Activated naive CD8-positive, alpha-beta T cell treated with anti-CD3 and anti-CD28 coated beads, Interleukin-2, amount 10 ng/mL, durations not matched to agents 7 days and 5 days (primary cell): ENCODE data around the gene MYL2. TPM values are rescaled to one million over a fixed set of nuclear protein-coding genes. Genes with fewer than 3 reads are reported as not detected.

ENCODE experiments used
- ATAC-seq: fragments of 150-1000 bp; cut with Tn5 transposase; one replicate; pipeline ENCODE4 v1.10.0; 2021; ENCODE audit warnings: low read depth, moderate library complexity
- POLR2A ChIA-PET: fragments of 350-600 bp; sonication (Branson Sonifier 250); formaldehyde crosslinking; loops from one replicate; lab custom pipeline; 2021; ENCODE audit warnings: antibody characterized with exemption; lab: Charles Lee
- DNase-seq: peaks from one replicate; pipeline ENCODE4 v3.0.0; 2021
- H3K27ac Mint-ChIP-seq: one replicate; pipeline ENCODE4 v1.8.0; 2022; ENCODE audit warnings: mild to moderate bottlenecking, mixed read lengths
- H3K27me3 Mint-ChIP-seq: one replicate; pipeline ENCODE4 v1.8.0; 2022; ENCODE audit warnings: mild to moderate bottlenecking, moderate library complexity, mixed read lengths
- H3K36me3 Mint-ChIP-seq: one replicate; pipeline ENCODE4 v1.8.0; 2021; ENCODE audit warnings: mild to moderate bottlenecking, mixed read lengths
- H3K4me1 Mint-ChIP-seq: one replicate; pipeline ENCODE4 v1.8.0; 2021; ENCODE audit warnings: mixed read lengths
- H3K4me3 Mint-ChIP-seq: one replicate; pipeline ENCODE4 v1.8.0; 2022; ENCODE audit warnings: mild to moderate bottlenecking, moderate library complexity, mixed read lengths
- H3K9me3 Mint-ChIP-seq: one replicate; pipeline ENCODE4 v1.8.0; 2021; ENCODE audit warnings: mixed read lengths
- total RNA-seq, 2 experiments: library from RNA; stranded (reverse); gene quantifications; one replicate each; pipeline ENCODE4 v1.2.3, GENCODE V29; 2021

MYL2 gene
- total RNA-seq, 2 experiments from 2014 or later = not detected

DNA sequence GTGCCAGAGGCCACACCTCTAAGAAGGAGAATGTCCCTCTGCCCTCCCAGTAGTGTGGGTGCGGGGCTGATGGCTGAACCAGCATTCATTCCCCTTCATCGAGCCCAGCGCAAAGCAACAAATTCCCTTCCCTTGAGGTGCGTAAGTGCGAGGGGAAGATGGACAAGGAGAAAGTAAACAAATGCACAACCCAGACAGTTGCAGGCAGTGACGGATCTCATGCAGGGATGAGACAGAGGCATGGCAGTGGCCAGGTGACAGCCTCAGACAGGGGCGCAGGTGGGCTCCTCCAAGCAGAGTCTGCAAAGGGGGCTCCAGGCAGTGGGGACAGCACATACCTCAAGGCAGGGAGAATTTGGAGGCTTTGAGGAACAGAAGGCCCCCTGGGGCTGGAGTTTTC lies 2.3 kb upstream of the MYL2 start:
- DNase-seq (no peak), ATAC-seq (no peak)
- Mint-ChIP-seq H3K4me3 (no peak overlapping the region), H3K9me3 (no peaks in the 10 kb centered on the region), H3K27ac (no peak overlapping the region), H3K27me3 (peaks cover 20% of the 10 kb centered on the region), H3K36me3 (no peaks in the 10 kb centered on the region), H3K4me1 (no peaks in the 10 kb centered on the region)
- POLR2A ChIA-PET = no interaction called here

DNA sequence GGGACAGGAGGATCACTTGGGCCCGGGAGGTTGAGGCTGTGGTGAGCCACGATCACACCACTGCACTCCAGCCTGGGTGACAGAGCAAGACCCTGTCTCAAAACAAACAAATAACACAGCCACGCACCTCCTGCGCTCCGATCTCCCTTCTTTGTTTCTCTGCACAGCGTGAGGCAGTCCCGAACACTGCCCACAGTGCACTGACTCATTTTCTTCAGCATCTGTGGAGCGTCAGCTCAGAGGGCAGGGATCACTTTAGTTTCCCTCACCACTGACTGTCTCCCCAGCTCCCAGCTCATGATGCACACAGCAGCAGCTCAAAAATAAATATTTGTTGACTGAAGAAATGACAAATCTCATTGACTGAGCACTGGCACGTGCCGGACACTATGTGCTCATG lies 883 bp upstream of the MYL2 start:
- Mint-ChIP-seq H3K4me1 (peaks cover 1% of the 10 kb centered on the region), H3K9me3 (no peaks in the 10 kb centered on the region), H3K4me3 (no peak overlapping the region), H3K27ac (no peak overlapping the region), H3K27me3 (peaks cover 17% of the 10 kb centered on the region), H3K36me3 (no peaks in the 10 kb centered on the region)
- ATAC-seq (no peak), DNase-seq (no peak)
- POLR2A ChIA-PET = no interaction called here

DNA sequence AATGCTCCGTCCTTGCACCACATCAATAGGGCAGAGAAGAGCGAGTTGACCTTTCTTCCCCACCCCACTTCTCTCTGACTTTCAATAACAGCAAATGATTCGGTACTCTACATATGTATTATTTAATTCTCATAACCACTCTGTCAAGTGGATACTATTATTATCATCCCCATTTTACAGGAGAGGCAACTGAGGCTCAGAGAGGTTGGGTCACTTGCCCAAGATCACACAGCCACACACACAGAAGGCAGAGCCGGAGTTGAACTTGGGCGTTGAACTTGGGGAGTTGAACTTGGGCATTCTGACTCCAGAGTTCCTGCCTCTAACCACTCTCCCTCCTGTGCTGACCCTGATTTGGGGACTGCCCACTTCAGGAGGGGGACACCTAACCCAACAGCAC lies 659 bp downstream of the MYL2 start:
- Mint-ChIP-seq H3K9me3 (no peaks in the 10 kb centered on the region), H3K4me3 (no peak overlapping the region), H3K4me1 (peaks cover 1% of the 10 kb centered on the region), H3K27ac (no peak overlapping the region), H3K27me3 (peaks cover 11% of the 10 kb centered on the region), H3K36me3 (no peaks in the 10 kb centered on the region)
- POLR2A ChIA-PET = interaction anchor here (0.6 kb wide), 1 partner anchor 607 kb away, joined by 3 read pairs; no protein-coding TSS in a partner anchor
- ATAC-seq = no peak
- DNase-seq = no peak

DNA sequence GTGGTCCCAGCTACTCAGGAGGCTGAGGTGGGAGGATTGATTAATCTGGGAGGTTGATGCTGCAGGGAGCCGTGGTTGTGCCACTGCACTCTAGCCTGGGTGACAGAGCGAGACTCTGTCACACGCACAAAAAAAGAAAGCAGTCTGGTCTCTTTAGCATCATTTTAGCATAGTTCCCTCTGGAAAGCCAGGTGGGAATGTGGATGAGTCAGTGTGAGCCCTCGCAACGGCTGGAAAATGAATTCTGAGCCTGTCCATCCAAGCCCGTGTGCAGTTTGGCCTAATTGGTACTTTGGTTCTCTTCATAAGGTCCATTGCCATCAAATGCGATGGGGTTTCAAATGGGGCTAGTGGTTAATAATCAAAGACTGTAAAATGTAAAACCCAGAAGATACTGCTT lies 2.4 kb downstream of the MYL2 start:
- Mint-ChIP-seq H3K4me3 (no peak overlapping the region), H3K4me1 (peaks cover 1% of the 10 kb centered on the region), H3K27ac (no peak overlapping the region), H3K36me3 (no peaks in the 10 kb centered on the region), H3K9me3 (no peaks in the 10 kb centered on the region), H3K27me3 (peaks cover 11% of the 10 kb centered on the region)
- POLR2A ChIA-PET = no interaction called here
- ATAC-seq = no peak
- no peak for DNase-seq

DNA sequence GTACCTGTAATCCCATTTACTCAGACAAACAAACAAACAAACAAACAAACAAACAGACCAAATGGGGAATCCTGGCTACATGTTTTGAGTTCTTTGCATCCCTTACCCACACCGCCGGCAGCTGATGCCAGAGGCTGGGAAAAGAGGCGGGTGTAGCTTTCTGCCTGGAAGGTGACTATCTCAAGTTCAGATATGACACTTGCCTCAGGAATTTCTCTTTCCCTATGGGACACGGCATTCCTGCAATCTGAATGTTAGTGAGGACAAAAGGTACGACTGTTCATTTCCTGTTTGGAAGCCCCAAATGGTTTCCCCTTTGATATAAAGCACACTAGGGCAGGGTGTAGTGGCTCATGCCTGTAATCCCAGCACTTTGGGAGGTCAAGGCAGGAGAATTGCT lies 2.9 kb downstream of the MYL2 start:
- DNase-seq (no peak), ATAC-seq (no peak)
- peaks cover 11% of the 10 kb centered on the region for H3K27me3 Mint-ChIP-seq
- no peaks in the 10 kb centered on the region for H3K9me3 Mint-ChIP-seq
- H3K36me3 Mint-ChIP-seq = no peaks in the 10 kb centered on the region
- POLR2A ChIA-PET = no interaction called here
- H3K4me3 Mint-ChIP-seq = no peak overlapping the region
- H3K4me1 Mint-ChIP-seq = peaks cover 1% of the 10 kb centered on the region
- no peak overlapping the region for H3K27ac Mint-ChIP-seq

DNA sequence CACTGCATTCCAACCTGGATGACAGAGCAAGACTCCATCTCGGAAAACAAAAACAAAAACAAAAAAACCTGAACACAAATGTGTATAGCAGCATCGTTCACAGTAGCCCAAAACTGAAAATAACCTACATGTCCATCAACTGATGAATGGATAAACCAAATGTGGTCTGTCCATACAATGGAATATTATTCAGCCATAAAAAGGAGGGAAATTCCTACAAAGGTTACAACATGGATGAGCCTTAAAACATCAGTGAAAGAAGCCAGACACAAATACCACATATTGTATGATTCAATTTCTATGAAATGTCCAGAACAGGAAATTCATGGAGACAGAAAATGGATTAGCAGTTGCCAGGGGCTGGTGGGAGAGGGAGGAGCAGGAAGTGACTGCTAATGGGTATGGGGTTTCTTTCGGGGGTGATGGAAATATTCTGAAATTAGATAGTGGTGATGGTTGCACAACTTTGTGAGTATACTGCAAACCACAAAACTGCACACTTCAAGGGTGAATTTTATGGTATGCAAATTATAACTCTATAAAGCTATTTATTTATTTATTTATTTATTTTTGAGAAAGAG lies 4.0 kb downstream of the MYL2 start:
- no peak overlapping the region for H3K27ac Mint-ChIP-seq
- H3K27me3 Mint-ChIP-seq = peaks cover 11% of the 10 kb centered on the region
- POLR2A ChIA-PET = no interaction called here
- H3K4me1 Mint-ChIP-seq = peaks cover 1% of the 10 kb centered on the region
- ATAC-seq = no peak
- H3K36me3 Mint-ChIP-seq = no peaks in the 10 kb centered on the region
- H3K4me3 Mint-ChIP-seq = no peak overlapping the region
- no peak for DNase-seq
- no peaks in the 10 kb centered on the region for H3K9me3 Mint-ChIP-seq

DNA sequence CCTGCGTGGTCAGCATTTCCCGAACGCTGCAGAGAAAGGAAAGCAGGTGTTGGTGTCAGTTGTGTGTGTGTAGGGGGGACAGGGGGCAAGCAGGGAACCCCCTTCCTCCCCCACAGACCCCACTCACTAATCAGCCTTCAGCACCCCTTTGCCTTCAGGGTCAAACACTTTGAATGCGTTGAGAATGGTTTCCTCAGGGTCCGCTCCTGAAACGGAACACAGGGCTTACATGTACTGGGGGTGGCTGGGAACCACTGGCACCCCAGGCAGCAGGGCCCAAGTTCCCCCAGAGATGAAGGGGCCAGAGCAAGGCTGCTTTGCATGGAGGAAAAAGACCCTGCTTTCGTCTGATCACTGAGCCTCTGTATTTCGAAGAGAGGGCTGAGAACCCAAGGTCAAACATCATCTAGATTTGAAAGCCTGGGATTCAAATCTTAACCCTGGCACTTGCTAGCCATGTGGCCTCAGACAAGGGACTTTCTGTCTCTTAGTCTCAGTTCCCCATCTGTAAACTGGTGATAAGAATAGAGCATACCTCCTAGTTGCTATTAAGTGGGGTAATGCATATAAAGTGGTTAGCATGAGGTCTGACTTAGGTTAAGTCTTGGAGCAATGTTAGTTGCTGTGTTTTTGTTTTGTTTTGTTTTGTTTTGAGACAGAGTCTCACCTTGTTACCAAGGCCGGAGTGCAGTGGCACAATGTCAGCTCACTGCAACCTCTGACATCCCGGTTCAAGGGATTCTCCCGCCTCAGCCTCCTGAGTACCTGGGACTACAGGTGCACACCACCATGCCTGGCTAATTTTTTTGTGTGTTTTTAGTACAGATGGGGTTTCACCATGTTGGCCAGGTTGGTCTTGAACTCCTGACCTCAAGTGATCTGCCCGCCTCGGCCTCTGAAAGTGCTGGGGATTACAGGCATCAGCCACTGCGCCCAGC lies 7.0 kb downstream of the MYL2 start:
- Mint-ChIP-seq H3K36me3 (no peaks in the 10 kb centered on the region), H3K27me3 (peaks cover 3% of the 10 kb centered on the region), H3K4me3 (no peak overlapping the region), H3K27ac (no peak overlapping the region), H3K9me3 (no peaks in the 10 kb centered on the region), H3K4me1 (peaks cover 1% of the 10 kb centered on the region)
- POLR2A ChIA-PET = no interaction called here
- DNase-seq = no peak
- no peak for ATAC-seq

DNA sequence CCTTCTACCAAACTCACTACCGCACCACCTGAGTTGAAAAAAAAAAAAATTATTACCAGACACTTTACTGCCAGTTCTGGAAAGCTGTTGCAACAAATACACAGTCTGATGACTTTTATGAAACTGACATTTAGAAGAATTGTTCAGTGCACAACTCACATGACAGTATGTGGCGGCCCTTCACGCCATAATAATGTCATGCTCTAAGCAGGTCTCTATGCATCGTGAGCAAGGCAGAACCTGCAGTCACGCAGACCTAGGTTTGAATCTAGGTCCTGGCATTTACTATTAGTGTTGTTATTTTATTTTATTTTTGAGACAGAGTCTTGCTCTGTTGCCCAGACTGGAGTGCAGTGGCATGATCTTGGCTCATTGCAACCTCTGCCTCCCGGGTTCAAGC lies 8.1 kb downstream of the MYL2 start:
- Mint-ChIP-seq H3K4me1 (peaks cover 1% of the 10 kb centered on the region), H3K4me3 (no peak overlapping the region), H3K27ac (no peak overlapping the region), H3K27me3 (no peaks in the 10 kb centered on the region), H3K36me3 (no peaks in the 10 kb centered on the region), H3K9me3 (no peaks in the 10 kb centered on the region)
- ATAC-seq (no peak), DNase-seq (no peak)
- POLR2A ChIA-PET = no interaction called here

DNA sequence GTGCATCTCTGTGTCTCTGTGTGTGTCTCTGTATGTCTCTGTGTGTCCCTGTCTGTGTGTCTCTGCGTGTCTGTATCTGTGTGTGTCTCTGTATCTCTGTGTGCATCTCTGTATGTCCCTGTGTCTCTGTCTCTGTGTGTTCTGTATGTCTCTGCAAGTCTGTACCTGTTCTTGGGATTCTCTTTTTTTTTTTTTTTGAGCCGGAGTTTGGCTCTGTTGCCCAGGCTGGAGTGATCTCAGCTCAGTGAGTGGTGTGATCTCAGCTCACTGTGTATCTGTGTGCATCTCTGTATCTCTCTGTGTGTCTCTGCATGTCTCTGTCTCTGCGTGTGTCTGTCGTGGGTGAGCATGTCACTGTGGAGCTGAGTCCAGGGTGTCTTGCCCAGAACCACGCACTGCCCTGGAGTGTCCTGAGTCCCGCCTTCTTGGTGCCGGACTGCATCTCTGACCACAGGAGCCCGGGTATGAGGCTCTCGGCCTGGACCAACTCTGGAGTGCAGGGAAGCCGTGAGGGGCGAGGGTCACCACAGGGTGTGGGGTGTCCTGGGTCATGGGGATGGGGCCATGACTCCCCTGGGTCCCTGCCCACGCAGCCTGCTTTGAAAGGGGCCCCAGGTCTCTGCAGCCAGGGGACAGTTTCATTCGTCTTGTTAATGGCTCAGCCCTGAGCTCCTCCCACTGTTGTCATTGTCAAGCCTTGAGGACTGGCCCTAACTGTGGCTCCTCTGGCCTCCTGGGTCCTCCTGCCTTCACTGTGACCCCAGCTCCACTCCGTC lies 11.8 kb downstream of the MYL2 start:
- H3K4me3 Mint-ChIP-seq = no peak overlapping the region
- no peaks in the 10 kb centered on the region for H3K36me3 Mint-ChIP-seq
- ATAC-seq (no peak), DNase-seq (no peak)
- no peak overlapping the region for H3K27ac Mint-ChIP-seq
- no peaks in the 10 kb centered on the region for H3K27me3 Mint-ChIP-seq
- peaks cover 3% of the 10 kb centered on the region for H3K4me1 Mint-ChIP-seq
- POLR2A ChIA-PET = interaction anchor here (0.7 kb wide), 1 partner anchor 41 kb away, joined by 3 read pairs; no protein-coding TSS in a partner anchor
- no peaks in the 10 kb centered on the region for H3K9me3 Mint-ChIP-seq

DNA sequence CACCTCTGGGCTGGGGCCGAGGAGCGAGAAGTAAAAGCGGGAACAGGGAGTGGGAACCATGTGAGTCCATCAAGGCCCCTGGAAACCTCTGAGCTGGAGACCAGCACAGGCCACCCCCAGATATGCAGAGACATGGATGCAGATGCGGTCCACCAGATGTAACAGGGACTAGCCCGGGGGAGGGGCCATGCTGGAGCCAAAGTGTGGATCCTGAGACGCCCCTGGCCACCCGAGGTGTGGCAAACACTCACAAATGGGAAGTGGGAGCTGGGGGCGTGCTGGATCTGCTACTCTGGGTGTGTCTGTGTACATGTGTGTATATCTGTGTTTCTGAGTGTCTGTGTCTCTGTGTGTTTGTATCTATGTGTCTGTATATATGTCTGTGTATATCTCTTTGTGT lies 12.8 kb downstream of the MYL2 start:
- no peak for ATAC-seq
- Mint-ChIP-seq H3K27me3 (no peaks in the 10 kb centered on the region), H3K27ac (no peak overlapping the region), H3K4me3 (no peak overlapping the region), H3K36me3 (no peaks in the 10 kb centered on the region), H3K4me1 (peaks cover 3% of the 10 kb centered on the region), H3K9me3 (no peaks in the 10 kb centered on the region)
- DNase-seq = no peak
- POLR2A ChIA-PET = no interaction called here

DNA sequence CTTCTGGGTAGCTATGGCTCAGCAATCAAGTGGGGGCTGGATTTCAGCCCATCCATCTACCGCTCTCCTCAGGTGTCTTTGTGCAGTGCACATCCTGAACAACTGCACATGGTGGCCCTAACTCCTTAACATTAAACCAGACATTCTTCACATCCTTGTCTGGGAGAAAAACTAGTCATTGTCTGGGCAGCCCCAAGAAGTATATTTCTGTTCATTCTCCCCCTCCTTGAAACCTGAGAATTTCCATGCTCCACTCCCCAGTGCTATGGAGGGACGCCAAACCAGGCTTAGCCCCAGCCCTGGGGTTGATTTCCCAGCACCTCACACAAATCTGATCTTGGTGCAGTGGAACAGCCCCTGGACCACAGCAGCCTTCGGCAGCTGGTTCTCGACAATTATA lies 13.4 kb downstream of the MYL2 start:
- Mint-ChIP-seq H3K9me3 (no peaks in the 10 kb centered on the region), H3K36me3 (no peaks in the 10 kb centered on the region), H3K4me3 (no peak overlapping the region), H3K27ac (no peak overlapping the region), H3K4me1 (peaks cover 3% of the 10 kb centered on the region), H3K27me3 (no peaks in the 10 kb centered on the region)
- POLR2A ChIA-PET = no interaction called here
- DNase-seq (no peak), ATAC-seq (no peak)

DNA sequence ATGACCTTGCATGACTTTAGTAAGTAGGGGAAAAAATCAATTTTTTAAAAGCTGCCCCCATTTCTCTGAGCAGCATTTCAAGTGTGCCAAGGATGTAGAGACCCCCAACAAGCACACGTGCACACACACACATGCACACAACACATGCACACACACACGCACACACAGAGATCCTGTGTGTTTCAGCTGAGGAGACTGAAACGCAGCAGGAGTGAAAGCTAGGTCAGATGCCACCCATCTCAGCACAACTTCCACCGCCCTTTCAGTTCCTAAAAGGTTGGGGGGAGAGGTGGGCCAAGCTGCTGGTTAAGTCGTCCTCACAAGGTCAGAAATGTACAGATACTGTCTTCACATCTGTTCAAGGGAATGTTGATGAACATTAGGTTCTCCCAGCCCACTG lies 13.9 kb downstream of the MYL2 start:
- peaks cover 3% of the 10 kb centered on the region for H3K27me3 Mint-ChIP-seq
- H3K36me3 Mint-ChIP-seq = no peaks in the 10 kb centered on the region
- H3K27ac Mint-ChIP-seq = no peak overlapping the region
- no peaks in the 10 kb centered on the region for H3K9me3 Mint-ChIP-seq
- POLR2A ChIA-PET = no interaction called here
- no peak overlapping the region for H3K4me3 Mint-ChIP-seq
- H3K4me1 Mint-ChIP-seq = peaks cover 3% of the 10 kb centered on the region
- ATAC-seq = no peak
- DNase-seq = no peak

DNA sequence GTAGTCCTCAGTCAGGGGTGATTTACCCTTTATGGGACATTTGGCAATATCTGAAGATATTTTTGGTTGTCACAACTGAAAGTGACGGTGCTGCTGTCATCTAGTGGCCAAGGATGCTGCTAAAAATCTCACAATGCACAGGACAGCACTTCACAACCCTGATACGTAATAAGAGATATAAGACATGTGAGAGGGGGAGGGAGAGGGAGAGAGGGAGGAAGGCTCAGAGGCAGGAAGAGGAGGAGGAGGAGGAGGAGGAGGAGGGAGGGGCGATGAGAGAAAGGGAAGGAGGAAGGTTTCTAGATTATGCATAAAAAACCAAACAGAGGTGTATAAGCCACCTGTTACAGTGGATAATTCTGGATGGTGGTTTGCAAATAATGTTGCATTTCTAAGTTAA lies 14.3 kb downstream of the MYL2 start:
- H3K4me1 Mint-ChIP-seq = peaks cover 3% of the 10 kb centered on the region
- peak; percentile 34 for ATAC-seq
- POLR2A ChIA-PET = no interaction called here

More for the DNA sequence above, 14.3 kb downstream of the MYL2 start:
- no peak for DNase-seq
- Mint-ChIP-seq H3K4me3 (peak overlapping the region; percentile 39), H3K27me3 (peaks cover 3% of the 10 kb centered on the region), H3K36me3 (no peaks in the 10 kb centered on the region), H3K27ac (no peak overlapping the region), H3K9me3 (no peaks in the 10 kb centered on the region)
